ENCODE results near the gene MAP6. TPM values are rescaled to one million over a fixed set of nuclear protein-coding genes. Genes with fewer than 3 reads are reported as not detected.
A peak's percentile ranks its signal among the peaks of the same experiment; 100 is the strongest.

Gene MAP6
- total and polyA plus RNA-seq, 9 of the 15 experiments (the other 6 are each of a cell fraction or from before 2014, with no cell fraction given): not detected

DNA sequence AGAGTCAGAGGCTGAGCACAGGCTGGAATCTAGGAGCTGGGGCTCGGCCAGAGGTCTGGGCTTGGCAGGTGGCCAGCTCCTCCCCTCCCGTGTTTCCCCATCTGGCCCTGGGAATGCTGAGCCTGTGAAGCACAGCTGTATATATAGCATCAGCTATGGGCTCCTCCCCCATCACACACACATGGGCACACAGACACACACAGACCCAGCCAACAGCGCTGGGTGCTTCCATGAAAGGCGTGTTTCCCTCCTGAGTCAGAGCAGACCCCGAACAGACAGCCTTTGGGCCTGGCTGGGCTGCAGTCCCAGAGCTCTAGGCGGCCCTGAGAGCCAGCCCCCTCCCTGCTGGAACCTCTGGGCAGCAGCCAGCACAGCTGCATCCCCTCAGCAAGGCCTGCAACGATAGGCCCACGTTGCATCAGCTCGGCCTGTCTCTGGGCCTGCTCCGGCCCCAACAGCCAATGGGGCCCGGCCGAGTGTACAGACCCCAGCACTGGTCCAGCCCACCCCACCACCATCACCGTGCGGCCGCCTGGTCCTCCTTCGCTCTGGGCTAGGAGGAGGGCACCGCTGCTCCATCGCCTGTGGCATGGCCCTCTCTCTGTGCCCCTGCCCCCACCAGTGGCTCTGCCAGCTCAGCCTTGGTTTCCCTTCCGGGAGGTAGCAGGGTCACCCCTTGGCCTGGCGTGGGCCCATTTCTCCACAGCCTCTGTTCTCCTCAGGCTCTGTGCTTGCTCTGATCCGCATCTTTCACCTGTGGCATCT, 114.4 kb downstream of the MAP6 start (continued):
- TF ChIP-seq SMARCA5 (IDR thresholded peaks at IDR 0.05) (no peak), NR1H2 (CRISPR knock-in tag; IDR thresholded peaks at IDR 0.05) (no peak), FOXJ3 (CRISPR knock-in tag; IDR thresholded peaks at IDR 0.05) (no peak), MECOM (CRISPR knock-in tag; IDR thresholded peaks at IDR 0.05) (peak; percentile 81), ZNF23 (CRISPR knock-in tag; IDR thresholded peaks at IDR 0.05) (no peak), XRCC4 (IDR thresholded peaks at IDR 0.05; ENCODE audit: extremely low read depth, insufficient read depth, insufficient read length) (no peak)
- TF ChIP-seq, protein P1, sequence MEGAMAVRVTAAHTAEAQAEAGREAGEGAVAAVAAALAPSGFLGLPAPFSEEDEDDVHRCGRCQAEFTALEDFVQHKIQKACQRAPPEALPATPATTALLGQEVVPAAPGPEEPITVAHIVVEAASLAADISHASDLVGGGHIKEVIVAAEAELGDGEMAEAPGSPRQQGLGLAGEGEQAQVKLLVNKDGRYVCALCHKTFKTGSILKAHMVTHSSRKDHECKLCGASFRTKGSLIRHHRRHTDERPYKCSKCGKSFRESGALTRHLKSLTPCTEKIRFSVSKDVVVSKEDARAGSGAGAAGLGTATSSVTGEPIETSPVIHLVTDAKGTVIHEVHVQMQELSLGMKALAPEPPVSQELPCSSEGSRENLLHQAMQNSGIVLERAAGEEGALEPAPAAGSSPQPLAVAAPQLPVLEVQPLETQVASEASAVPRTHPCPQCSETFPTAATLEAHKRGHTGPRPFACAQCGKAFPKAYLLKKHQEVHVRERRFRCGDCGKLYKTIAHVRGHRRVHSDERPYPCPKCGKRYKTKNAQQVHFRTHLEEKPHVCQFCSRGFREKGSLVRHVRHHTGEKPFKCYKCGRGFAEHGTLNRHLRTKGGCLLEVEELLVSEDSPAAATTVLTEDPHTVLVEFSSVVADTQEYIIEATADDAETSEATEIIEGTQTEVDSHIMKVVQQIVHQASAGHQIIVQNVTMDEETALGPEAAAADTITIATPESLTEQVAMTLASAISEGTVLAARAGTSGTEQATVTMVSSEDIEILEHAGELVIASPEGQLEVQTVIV (CRISPR knock-in tag; IDR thresholded peaks at IDR 0.05; ENCODE audit: borderline replicate concordance): no peak
- TF ChIP-seq, protein P2, sequence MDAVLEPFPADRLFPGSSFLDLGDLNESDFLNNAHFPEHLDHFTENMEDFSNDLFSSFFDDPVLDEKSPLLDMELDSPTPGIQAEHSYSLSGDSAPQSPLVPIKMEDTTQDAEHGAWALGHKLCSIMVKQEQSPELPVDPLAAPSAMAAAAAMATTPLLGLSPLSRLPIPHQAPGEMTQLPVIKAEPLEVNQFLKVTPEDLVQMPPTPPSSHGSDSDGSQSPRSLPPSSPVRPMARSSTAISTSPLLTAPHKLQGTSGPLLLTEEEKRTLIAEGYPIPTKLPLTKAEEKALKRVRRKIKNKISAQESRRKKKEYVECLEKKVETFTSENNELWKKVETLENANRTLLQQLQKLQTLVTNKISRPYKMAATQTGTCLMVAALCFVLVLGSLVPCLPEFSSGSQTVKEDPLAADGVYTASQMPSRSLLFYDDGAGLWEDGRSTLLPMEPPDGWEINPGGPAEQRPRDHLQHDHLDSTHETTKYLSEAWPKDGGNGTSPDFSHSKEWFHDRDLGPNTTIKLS (IDR thresholded peaks at IDR 0.05; ENCODE audit: borderline replicate concordance, low read depth): no peak
- TF ChIP-seq, protein P3, sequence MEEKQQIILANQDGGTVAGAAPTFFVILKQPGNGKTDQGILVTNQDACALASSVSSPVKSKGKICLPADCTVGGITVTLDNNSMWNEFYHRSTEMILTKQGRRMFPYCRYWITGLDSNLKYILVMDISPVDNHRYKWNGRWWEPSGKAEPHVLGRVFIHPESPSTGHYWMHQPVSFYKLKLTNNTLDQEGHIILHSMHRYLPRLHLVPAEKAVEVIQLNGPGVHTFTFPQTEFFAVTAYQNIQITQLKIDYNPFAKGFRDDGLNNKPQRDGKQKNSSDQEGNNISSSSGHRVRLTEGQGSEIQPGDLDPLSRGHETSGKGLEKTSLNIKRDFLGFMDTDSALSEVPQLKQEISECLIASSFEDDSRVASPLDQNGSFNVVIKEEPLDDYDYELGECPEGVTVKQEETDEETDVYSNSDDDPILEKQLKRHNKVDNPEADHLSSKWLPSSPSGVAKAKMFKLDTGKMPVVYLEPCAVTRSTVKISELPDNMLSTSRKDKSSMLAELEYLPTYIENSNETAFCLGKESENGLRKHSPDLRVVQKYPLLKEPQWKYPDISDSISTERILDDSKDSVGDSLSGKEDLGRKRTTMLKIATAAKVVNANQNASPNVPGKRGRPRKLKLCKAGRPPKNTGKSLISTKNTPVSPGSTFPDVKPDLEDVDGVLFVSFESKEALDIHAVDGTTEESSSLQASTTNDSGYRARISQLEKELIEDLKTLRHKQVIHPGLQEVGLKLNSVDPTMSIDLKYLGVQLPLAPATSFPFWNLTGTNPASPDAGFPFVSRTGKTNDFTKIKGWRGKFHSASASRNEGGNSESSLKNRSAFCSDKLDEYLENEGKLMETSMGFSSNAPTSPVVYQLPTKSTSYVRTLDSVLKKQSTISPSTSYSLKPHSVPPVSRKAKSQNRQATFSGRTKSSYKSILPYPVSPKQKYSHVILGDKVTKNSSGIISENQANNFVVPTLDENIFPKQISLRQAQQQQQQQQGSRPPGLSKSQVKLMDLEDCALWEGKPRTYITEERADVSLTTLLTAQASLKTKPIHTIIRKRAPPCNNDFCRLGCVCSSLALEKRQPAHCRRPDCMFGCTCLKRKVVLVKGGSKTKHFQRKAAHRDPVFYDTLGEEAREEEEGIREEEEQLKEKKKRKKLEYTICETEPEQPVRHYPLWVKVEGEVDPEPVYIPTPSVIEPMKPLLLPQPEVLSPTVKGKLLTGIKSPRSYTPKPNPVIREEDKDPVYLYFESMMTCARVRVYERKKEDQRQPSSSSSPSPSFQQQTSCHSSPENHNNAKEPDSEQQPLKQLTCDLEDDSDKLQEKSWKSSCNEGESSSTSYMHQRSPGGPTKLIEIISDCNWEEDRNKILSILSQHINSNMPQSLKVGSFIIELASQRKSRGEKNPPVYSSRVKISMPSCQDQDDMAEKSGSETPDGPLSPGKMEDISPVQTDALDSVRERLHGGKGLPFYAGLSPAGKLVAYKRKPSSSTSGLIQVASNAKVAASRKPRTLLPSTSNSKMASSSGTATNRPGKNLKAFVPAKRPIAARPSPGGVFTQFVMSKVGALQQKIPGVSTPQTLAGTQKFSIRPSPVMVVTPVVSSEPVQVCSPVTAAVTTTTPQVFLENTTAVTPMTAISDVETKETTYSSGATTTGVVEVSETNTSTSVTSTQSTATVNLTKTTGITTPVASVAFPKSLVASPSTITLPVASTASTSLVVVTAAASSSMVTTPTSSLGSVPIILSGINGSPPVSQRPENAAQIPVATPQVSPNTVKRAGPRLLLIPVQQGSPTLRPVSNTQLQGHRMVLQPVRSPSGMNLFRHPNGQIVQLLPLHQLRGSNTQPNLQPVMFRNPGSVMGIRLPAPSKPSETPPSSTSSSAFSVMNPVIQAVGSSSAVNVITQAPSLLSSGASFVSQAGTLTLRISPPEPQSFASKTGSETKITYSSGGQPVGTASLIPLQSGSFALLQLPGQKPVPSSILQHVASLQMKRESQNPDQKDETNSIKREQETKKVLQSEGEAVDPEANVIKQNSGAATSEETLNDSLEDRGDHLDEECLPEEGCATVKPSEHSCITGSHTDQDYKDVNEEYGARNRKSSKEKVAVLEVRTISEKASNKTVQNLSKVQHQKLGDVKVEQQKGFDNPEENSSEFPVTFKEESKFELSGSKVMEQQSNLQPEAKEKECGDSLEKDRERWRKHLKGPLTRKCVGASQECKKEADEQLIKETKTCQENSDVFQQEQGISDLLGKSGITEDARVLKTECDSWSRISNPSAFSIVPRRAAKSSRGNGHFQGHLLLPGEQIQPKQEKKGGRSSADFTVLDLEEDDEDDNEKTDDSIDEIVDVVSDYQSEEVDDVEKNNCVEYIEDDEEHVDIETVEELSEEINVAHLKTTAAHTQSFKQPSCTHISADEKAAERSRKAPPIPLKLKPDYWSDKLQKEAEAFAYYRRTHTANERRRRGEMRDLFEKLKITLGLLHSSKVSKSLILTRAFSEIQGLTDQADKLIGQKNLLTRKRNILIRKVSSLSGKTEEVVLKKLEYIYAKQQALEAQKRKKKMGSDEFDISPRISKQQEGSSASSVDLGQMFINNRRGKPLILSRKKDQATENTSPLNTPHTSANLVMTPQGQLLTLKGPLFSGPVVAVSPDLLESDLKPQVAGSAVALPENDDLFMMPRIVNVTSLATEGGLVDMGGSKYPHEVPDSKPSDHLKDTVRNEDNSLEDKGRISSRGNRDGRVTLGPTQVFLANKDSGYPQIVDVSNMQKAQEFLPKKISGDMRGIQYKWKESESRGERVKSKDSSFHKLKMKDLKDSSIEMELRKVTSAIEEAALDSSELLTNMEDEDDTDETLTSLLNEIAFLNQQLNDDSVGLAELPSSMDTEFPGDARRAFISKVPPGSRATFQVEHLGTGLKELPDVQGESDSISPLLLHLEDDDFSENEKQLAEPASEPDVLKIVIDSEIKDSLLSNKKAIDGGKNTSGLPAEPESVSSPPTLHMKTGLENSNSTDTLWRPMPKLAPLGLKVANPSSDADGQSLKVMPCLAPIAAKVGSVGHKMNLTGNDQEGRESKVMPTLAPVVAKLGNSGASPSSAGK (IDR thresholded peaks at IDR 0.05): no peak; the same call in 1 of the 2 replicates

Data from K562 (cell line).